GM12878 (cell line): ENCODE data around the gene IRS1. TPM values are rescaled to one million over a fixed set of nuclear protein-coding genes. Genes with fewer than 3 reads are reported as not detected.

ENCODE experiments used
- ATAC-seq: fragments of 200-7000 bp; cut with Tn5 transposase; 3 replicates; pipeline ENCODE4 v1.9.1; 2020; ENCODE audit warnings: mild to moderate bottlenecking, moderate library complexity
- BruUV-seq: library from RNA; stranded (reverse); fragments of 400-500 nt; replicated peaks from 2 replicates; lab custom pipeline; 2021; lab: Mats Ljungman, UMichigan
- CTCF ChIA-PET: fragments of 300-600 bp; sonication (Branson Sonifier 250); formaldehyde crosslinking; extraction: SDS; loops from one replicate; lab custom pipeline; 2021; ENCODE audit warnings: inconsistent platforms; lab: Yijun Ruan, JAX
- POLR2A ChIA-PET: fragments of 350-600 bp; formaldehyde crosslinking; extraction: SDS; loops from one replicate; lab custom pipeline; 2021; ENCODE audit warnings: inconsistent platforms; lab: Charles Lee
- RAD21 ChIA-PET: fragments of 300-600 bp; sonication (Branson Sonifier 250); formaldehyde crosslinking; loops from one replicate; lab custom pipeline; 2023; ENCODE audit warnings: antibody characterized with exemption; ENCODE audit not compliant: unreplicated experiment; lab: Charles Lee
- SMC1A ChIA-PET: fragments of 300-600 bp; sonication (Branson Sonifier 250); formaldehyde crosslinking; loops from one replicate; lab custom pipeline; 2023; ENCODE audit not compliant: unreplicated experiment, uncharacterized antibody; lab: Charles Lee
- DNase-seq: peaks from one replicate; pipeline ENCODE4 v3.0.0-alpha.2; 2011; ENCODE audit warnings: low read depth, low spot score
- FAIRE-seq: peaks from 3 replicates; lab custom pipeline; 2011; peaks lifted over from hg19 to GRCh38; lab: Jason Lieb, UNC
- H2AFZ ChIP-seq: 2 replicates; pipeline ENCODE4 v1.6.0; 2011; ENCODE audit warnings: low read depth, low read length, control low read depth; ENCODE audit not compliant: control insufficient read depth
- H3K27ac ChIP-seq: 2 replicates; pipeline ENCODE4 v1.5.1; 2011; ENCODE audit warnings: control low read depth; ENCODE audit not compliant: control insufficient read depth, insufficient read depth
- H3K27me3 ChIP-seq, 2 experiments: replicated peaks in 1 of 2; 2 replicates each; pipeline versions ENCODE4 v1.6.0 to v1.6.1; 2011; ENCODE audit warnings: low read length in 1 of 2; ENCODE audit not compliant: control insufficient read depth in 2 of 2, insufficient read depth in 2 of 2
- H3K36me3 ChIP-seq, 2 experiments: 2 replicates each; pipeline ENCODE4 v1.5.1; 2011; ENCODE audit warnings: low read length in 1 of 2; ENCODE audit not compliant: control insufficient read depth in 2 of 2, insufficient read depth in 2 of 2
- H3K4me1 ChIP-seq: 2 replicates; pipeline ENCODE4 v1.6.1; 2011; ENCODE audit warnings: mild to moderate bottlenecking, low read length, moderate library complexity, mixed read lengths; ENCODE audit not compliant: control insufficient read depth, insufficient read depth
- H3K4me2 ChIP-seq: 2 replicates; pipeline ENCODE4 v1.6.0; 2011; ENCODE audit warnings: control low read depth; ENCODE audit not compliant: control insufficient read depth, insufficient read depth
- H3K4me3 ChIP-seq: fragments of 200-600 bp; sonication (generic); 2 replicates; pipeline ENCODE4 v1.5.1; 2016
- H3K79me2 ChIP-seq: 2 replicates; pipeline ENCODE4 v1.6.0; 2011; ENCODE audit warnings: low read length; ENCODE audit not compliant: control insufficient read depth, insufficient read depth
- H3K9ac ChIP-seq: 2 replicates; pipeline ENCODE4 v1.8.0; 2011; ENCODE audit warnings: low read length, control low read depth, mixed read lengths; ENCODE audit not compliant: control insufficient read depth, insufficient read depth
- H3K9me3 ChIP-seq: replicated peaks from 3 replicates; pipeline ENCODE4 v1.5.1; 2011; ENCODE audit warnings: mild to moderate bottlenecking, low read length; ENCODE audit not compliant: control insufficient read depth, insufficient read depth
- H4K20me1 ChIP-seq: 2 replicates; pipeline ENCODE4 v1.6.0; 2011; ENCODE audit not compliant: control insufficient read depth, insufficient read depth
- CHD2 ChIP-seq: IDR thresholded peaks from 2 replicates; pipeline ENCODE4 v1.6.1; 2011; ENCODE audit warnings: low read depth, low read length, improper control_type of control experiment, borderline replicate concordance
- GATAD2B ChIP-seq: fragments of 450-650 bp; conservative IDR thresholded peaks from 2 replicates; pipeline ENCODE4 v1.6.1; 2017; ENCODE audit warnings: low read depth, mild to moderate bottlenecking, moderate library complexity
- IKZF2 ChIP-seq, 2 experiments: fragments of 450-650 bp; IDR thresholded peaks; 2 replicates each; pipeline ENCODE4 v1.6.1; 2017; ENCODE audit warnings: mild to moderate bottlenecking in 2 of 2, moderate library complexity in 2 of 2
- IRF3 ChIP-seq: fragments of 450-650 bp; IDR thresholded peaks from 2 replicates; pipeline ENCODE4 v1.6.1; 2014; ENCODE audit warnings: mild to moderate bottlenecking
- PML ChIP-seq: IDR thresholded peaks from 2 replicates; pipeline ENCODE4 v1.6.1; 2012; ENCODE audit warnings: low read length, inconsistent platforms
- POLR2AphosphoS5 ChIP-seq: IDR thresholded peaks from 2 replicates; pipeline ENCODE4 v1.6.1; 2011; ENCODE audit warnings: mild to moderate bottlenecking, low read length, inconsistent platforms
- POU2F2 ChIP-seq: IDR thresholded peaks from 3 replicates; pipeline ENCODE4 v1.6.1; 2011; ENCODE audit warnings: low read depth, mild to moderate bottlenecking, low read length, borderline replicate concordance
- TAF1 ChIP-seq: IDR thresholded peaks from 2 replicates; pipeline ENCODE4 v1.6.1; 2011; ENCODE audit warnings: mild to moderate bottlenecking, low read depth, low read length, borderline replicate concordance
- ZBTB4 ChIP-seq: fragments of 450-650 bp; formaldehyde crosslinking; IDR thresholded peaks from 2 replicates; pipeline ENCODE4 v1.4.0; 2022; ENCODE audit warnings: mild to moderate bottlenecking, moderate library complexity
- ZNF592 ChIP-seq: fragments of 450-650 bp; IDR thresholded peaks from 2 replicates; pipeline ENCODE4 v1.6.1; 2017; ENCODE audit warnings: mild to moderate bottlenecking, moderate library complexity
- WGBS: methylation state at CpG from one replicate; pipeline ENCODE4 v1.1.6; 2016; ENCODE audit warnings: low lambda C conversion rate; ENCODE audit not compliant: insufficient replicate concordance, insufficient coverage; ENCODE audit errors: missing lambda C conversion rate; 5-methylcytosine and 5-hydroxymethylcytosine counted together
- in situ Hi-C: fragments of 300-500 bp; cut with MboI; formaldehyde crosslinking; loops from 9 replicates; pipeline ENCODE4 v1.14.3; 2018; ENCODE audit warnings: mixed read lengths
- intact Hi-C: fragments of 100-400 bp; cut with micrococcal nuclease; formaldehyde crosslinking; loops from one replicate; pipeline ENCODE4 v1.14.2; 2022; ENCODE audit not compliant: unreplicated experiment
- polyA plus RNA-seq, 11 experiments: library from polyadenylated mRNA; depleted of rRNA in 4 of 11; unstranded in 6 of 11; stranded (reverse) in 5 of 11; fragments of >200 nt; fragmentation: Nextera tagmentation in 4 of 11; fragmentation: Illumina TruSeq in 1 of 11; extraction: Ambion mirVana in 4 of 11; extraction: Trizol in 1 of 11; gene quantifications; 1 replicate in 1 of 11; 2 replicates in 10 of 11; pipeline versions ENCODE4 v1.2.1 to v1.2.3, GENCODE V29; 2011 to 2016; ENCODE audit warnings: inconsistent platforms in 2 of 11, missing spikeins in 2 of 11, low read depth in 1 of 11
- total RNA-seq, 4 experiments: library from RNA; depleted of rRNA in 3 of 4; stranded (reverse); fragments of >200 nt in 3 of 4; fragmentation: Illumina TruSeq in 1 of 4; extraction: Trizol in 1 of 4; gene quantifications; 2 replicates each; pipeline versions ENCODE4 v1.2.1 to v1.2.3, GENCODE V29; 2013 to 2021
- TF ChIP-seq, protein P1 (sequence below): fragments of 450-650 bp; formaldehyde crosslinking; IDR thresholded peaks from 2 replicates; pipeline ENCODE4 v1.4.0; 2020; ENCODE audit warnings: mild to moderate bottlenecking, moderate library complexity

IRS1 gene
- total and polyA plus RNA-seq, 10 of the 15 experiments (the other 5 are each of a cell fraction or from before 2014, with no cell fraction given), result 0.03 to 1.7 (median 0.34) TPM

- RAD21 ChIA-PET, result interaction anchor here (1.2 to 2.2 kb wide), 2 partner anchors 187 to 582 kb away, joined by 4 to 7 read pairs; no protein-coding TSS in a partner anchor
- Histone ChIP-seq H3K9me3 (no peaks in the 10 kb centered on the region), H2AFZ (no peak overlapping the region; the same call in 1 of the 2 replicates), H3K79me2 (no peaks in the 10 kb centered on the region)
- TF ChIP-seq ZNF592, result no peak
- TF ChIP-seq GATAD2B, result no peak
- TF ChIP-seq IKZF2 (IDR thresholded peaks at IDR 0.05), result no peak
- no peak for TF ChIP-seq TAF1
- no peak for TF ChIP-seq IRF3
- TF ChIP-seq POLR2AphosphoS5, result no peak
- no peak for TF ChIP-seq POU2F2
- no peak for TF ChIP-seq PML
- no peak for TF ChIP-seq CHD2
- TF ChIP-seq ZBTB4 (CRISPR knock-in tag), result no peak
- TF ChIP-seq, protein P1, sequence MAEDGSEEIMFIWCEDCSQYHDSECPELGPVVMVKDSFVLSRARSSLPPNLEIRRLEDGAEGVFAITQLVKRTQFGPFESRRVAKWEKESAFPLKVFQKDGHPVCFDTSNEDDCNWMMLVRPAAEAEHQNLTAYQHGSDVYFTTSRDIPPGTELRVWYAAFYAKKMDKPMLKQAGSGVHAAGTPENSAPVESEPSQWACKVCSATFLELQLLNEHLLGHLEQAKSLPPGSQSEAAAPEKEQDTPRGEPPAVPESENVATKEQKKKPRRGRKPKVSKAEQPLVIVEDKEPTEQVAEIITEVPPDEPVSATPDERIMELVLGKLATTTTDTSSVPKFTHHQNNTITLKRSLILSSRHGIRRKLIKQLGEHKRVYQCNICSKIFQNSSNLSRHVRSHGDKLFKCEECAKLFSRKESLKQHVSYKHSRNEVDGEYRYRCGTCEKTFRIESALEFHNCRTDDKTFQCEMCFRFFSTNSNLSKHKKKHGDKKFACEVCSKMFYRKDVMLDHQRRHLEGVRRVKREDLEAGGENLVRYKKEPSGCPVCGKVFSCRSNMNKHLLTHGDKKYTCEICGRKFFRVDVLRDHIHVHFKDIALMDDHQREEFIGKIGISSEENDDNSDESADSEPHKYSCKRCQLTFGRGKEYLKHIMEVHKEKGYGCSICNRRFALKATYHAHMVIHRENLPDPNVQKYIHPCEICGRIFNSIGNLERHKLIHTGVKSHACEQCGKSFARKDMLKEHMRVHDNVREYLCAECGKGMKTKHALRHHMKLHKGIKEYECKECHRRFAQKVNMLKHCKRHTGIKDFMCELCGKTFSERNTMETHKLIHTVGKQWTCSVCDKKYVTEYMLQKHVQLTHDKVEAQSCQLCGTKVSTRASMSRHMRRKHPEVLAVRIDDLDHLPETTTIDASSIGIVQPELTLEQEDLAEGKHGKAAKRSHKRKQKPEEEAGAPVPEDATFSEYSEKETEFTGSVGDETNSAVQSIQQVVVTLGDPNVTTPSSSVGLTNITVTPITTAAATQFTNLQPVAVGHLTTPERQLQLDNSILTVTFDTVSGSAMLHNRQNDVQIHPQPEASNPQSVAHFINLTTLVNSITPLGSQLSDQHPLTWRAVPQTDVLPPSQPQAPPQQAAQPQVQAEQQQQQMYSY (CRISPR knock-in tag), result no peak
- TF ChIP-seq, all 136 proteins: peak for 0
- Histone ChIP-seq H3K27me3 (no peaks in the 10 kb centered on the region), H3K36me3 (no peaks in the 10 kb centered on the region), H4K20me1 (no peaks in the 10 kb centered on the region), H3K9ac (no peak overlapping the region), H3K4me3 (peak overlapping the region; percentile 93; the same call in 1 of the 2 replicates), H3K4me2 (peak overlapping the region; percentile 99), H3K27ac (no peak overlapping the region), H3K4me1 (peaks cover 8% of the 10 kb centered on the region)
- no peak for FAIRE-seq
- no TSS peak for BruUV-seq
- in situ Hi-C loops, result loop anchor here (5.0 kb wide), 2 partner anchors 911 to 1131 kb away; no protein-coding TSS in a partner anchor
- DNase-seq, result no peak
- ChIA-PET CTCF (interaction anchor here (0.7 to 6.3 kb wide), 4 partner anchors 9 to 909 kb away, joined by 3 to 80 read pairs (median 5); no protein-coding TSS in a partner anchor), POLR2A (no interaction called here), SMC1A (interaction anchor here (0.7 to 1.2 kb wide), 3 partner anchors 8 to 1129 kb away, joined by 3 to 4 read pairs (median 3); no protein-coding TSS in a partner anchor)
- intact Hi-C loops, result loop anchor here (2.0 kb wide), 1 partner anchor 25 kb away; no protein-coding TSS in a partner anchor
- no peak for ATAC-seq
- 76% methylated on average over 22 of the region's 23 CpGs for WGBS
Measured at GRCh38 chr2:226797989-226798421, 1.6 kb downstream of the IRS1 start.
